ENCODE results near the gene LSAMP. TPM values are rescaled to one million over a fixed set of nuclear protein-coding genes. Genes with fewer than 3 reads are reported as not detected.

Gene LSAMP
- total RNA-seq, 1 donor = 1.3 TPM

DNA sequence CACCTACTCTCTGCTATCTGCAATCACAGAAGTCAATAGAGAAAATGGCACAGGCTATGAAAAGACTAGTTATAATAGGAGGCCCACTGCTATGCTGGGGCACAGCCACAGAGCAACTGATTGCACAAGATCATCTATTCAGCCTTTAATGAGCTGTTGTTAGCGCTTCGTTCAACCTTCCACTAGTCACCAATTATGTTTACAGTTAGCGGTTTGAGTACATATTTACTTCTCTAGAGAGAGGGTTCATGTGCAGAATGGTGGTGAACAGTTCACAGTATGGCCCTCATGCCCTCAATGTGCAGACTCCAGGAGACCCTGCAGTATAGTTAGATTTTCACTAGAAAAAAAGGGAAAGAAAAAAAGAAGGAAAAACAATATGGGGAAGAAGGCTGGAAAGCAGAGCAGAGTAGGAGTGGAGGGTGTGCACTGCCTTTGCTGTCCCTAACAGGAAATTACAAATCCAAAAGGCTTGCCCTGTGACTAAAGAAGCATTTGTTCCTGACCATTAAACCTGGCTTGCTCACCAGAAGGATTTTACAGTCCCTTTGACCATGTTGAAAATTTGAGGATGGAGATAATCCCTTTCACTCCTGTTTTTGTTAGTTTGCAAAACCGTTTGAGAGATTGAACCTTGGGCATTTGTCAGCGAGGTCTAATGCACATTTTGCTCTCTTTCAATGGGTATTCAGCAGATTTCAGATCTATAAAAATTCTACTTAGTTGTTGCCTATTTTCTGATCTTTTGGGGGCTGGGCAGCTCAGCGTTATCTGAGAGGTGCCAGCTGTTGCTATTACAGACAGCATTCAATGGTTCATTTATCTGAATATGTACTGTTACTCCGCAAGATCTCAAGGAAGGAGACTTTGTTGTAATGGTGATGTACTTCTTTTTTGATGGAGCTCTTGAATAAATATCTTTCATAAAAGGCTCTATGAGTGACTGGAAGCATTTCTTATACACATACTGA, 296.1 kb downstream of the LSAMP start:
- H3K4me3 ChIP-seq (ENCODE audit: low read depth, low read length) = no peak overlapping the region
- TF ChIP-seq CTCF (IDR thresholded peaks at IDR 0.05; ENCODE audit: insufficient read depth, low read depth, low read length) = no peak
- DNase-seq (ENCODE audit: low read depth) = peak; percentile 7

DNA sequence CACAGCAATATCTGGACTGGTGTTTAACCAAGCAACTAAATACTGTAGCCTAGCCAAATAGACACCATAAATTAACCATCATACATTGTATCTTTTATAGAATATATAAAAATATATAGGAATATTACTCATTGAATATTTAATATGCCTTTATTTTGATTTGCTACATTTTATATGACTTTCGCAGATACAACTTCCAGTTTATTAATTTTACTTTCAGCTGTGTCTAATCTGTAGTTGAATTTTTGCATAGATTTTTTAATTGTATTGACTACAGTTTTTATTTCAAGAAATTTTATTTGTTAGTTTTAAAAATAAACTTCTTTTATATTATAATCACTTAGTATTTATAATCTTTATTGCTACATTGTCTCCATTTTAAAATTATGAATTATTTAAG, 299.7 kb downstream of the LSAMP start:
- no peak for TF ChIP-seq CTCF (IDR thresholded peaks at IDR 0.05; ENCODE audit: insufficient read depth, low read depth, low read length)
- no peak for DNase-seq (ENCODE audit: low read depth)
- H3K4me3 ChIP-seq (ENCODE audit: low read depth, low read length) = no peak overlapping the region

GRCh38 chr3:116141724-116142123, 303.6 kb downstream of the LSAMP start:
- no peak for TF ChIP-seq CTCF (IDR thresholded peaks at IDR 0.05; ENCODE audit: insufficient read depth, low read depth, low read length)
- H3K4me3 ChIP-seq (ENCODE audit: low read depth, low read length) = no peak overlapping the region
- DNase-seq (ENCODE audit: low read depth) = no peak

- DNase-seq (ENCODE audit: low read depth) = peak; percentile 41
- peak; percentile 79 for TF ChIP-seq CTCF (IDR thresholded peaks at IDR 0.05; ENCODE audit: insufficient read depth, low read depth, low read length)
- H3K4me3 ChIP-seq (ENCODE audit: low read depth, low read length) = no peak overlapping the region
These were observed 305.1 kb downstream of the LSAMP start for GRCh38 chr3:116140100-116140689.

DNA sequence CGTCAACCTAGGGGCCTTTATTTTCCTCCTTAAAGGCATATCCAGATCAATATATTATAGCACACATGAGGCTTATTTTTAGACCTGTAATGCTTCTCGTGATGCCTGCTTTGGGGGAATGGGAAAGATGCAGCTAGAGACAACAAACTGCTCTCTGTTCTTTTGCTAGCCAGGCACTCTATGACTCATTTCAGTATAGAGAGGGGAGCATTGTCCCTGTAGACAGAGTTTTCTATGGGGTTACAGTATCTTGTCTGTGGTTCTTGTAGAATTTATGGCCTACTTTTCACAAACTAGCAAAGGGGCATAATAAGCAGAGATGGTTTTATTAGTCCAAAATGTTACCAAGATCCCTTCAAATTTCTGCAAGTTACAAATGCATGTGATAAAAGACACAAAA, 305.6 kb downstream of the LSAMP start:
- TF ChIP-seq CTCF (IDR thresholded peaks at IDR 0.05; ENCODE audit: insufficient read depth, low read depth, low read length) = no peak
- H3K4me3 ChIP-seq (ENCODE audit: low read depth, low read length) = no peak overlapping the region
- no peak for DNase-seq (ENCODE audit: low read depth)

- no peak overlapping the region for H3K4me3 ChIP-seq (ENCODE audit: low read depth, low read length)
- TF ChIP-seq CTCF (IDR thresholded peaks at IDR 0.05; ENCODE audit: insufficient read depth, low read depth, low read length) = no peak
- peak; percentile 78 for DNase-seq (ENCODE audit: low read depth)
These were observed 309.7 kb downstream of the LSAMP start for GRCh38 chr3:116135457-116136085.

All from fibroblast of villous mesenchyme (primary cell).